A549 (cell line): Measurements from ENCODE around the gene TDRD9. TPM values are rescaled to one million over a fixed set of nuclear protein-coding genes. Genes with fewer than 3 reads are reported as not detected.

Experiments used
- ATAC-seq, 2 experiments: fragments of 200-7000 bp in 1 of 2; fragments of >200 bp in 1 of 2; cut with Nextera tagmentation in 1 of 2; cut with Tn5 transposase in 1 of 2; 3 replicates each; pipeline versions ENCODE4 v1.8.0 to v1.9.1; 2018 to 2020; ENCODE audit warnings: mild to moderate bottlenecking in 1 of 2, moderate library complexity in 1 of 2
- CTCF ChIA-PET: fragments of 300-600 bp; sonication (Branson Sonifier 250); formaldehyde crosslinking; extraction: SDS; loops from one replicate; lab custom pipeline; 2021; ENCODE audit warnings: antibody characterized with exemption, inconsistent platforms; lab: Yijun Ruan, JAX
- POLR2A ChIA-PET: fragments of 350-600 bp; formaldehyde crosslinking; extraction: SDS; loops from one replicate; lab custom pipeline; 2021; ENCODE audit warnings: antibody characterized with exemption, inconsistent platforms; lab: Yijun Ruan, JAX
- DNase-seq, 2 experiments: peaks; one replicate each; pipeline versions ENCODE4 v3.0.0 to v3.0.0-alpha.2; 2011 to 2016; ENCODE audit warnings: low read depth in 1 of 2, low spot score in 1 of 2
- FAIRE-seq: peaks from 2 replicates; lab custom pipeline; 2011; peaks lifted over from hg19 to GRCh38; lab: Jason Lieb, UNC
- H3K27ac ChIP-seq, 2 experiments: fragments of >200 bp; sonication (Bioruptor Twin); formaldehyde crosslinking; 3 replicates each; pipeline ENCODE4 v1.5.1; 2016 to 2017
- H3K4me1 ChIP-seq: fragments of >200 bp; sonication (Bioruptor Twin); formaldehyde crosslinking; 3 replicates; pipeline ENCODE4 v1.6.1; 2016
- H3K4me2 ChIP-seq: fragments of >200 bp; sonication (Bioruptor Twin); formaldehyde crosslinking; 3 replicates; pipeline ENCODE4 v1.6.1; 2016
- H3K4me3 ChIP-seq: fragments of >200 bp; sonication (Bioruptor Twin); formaldehyde crosslinking; 3 replicates; pipeline ENCODE4 v1.5.1; 2016
- H3K9me3 ChIP-seq: fragments of >200 bp; sonication (Bioruptor Twin); formaldehyde crosslinking; 3 replicates; pipeline ENCODE4 v1.6.1; 2016
- CBX8 ChIP-seq: fragments of 200-600 bp; sonication (generic); IDR thresholded peaks from 2 replicates; pipeline ENCODE4 v1.6.1; 2016
- CEBPB ChIP-seq, 2 experiments: fragments of >200 bp in 1 of 2; sonication (Bioruptor Twin) in 1 of 2; formaldehyde crosslinking in 1 of 2; IDR thresholded peaks; 2 replicates each; pipeline ENCODE4 v1.6.1; 2012 to 2016
- CHD2 ChIP-seq: fragments of 150-350 bp; IDR thresholded peaks from 2 replicates; pipeline ENCODE4 v1.6.1; 2014; ENCODE audit warnings: low read length; ENCODE audit not compliant: partially characterized antibody
- E2F6 ChIP-seq: IDR thresholded peaks from 2 replicates; pipeline ENCODE4 v1.6.1; 2012; ENCODE audit warnings: low read depth, borderline replicate concordance
- EHF ChIP-seq: fragments of 250-450 bp; sonication (Bioruptor Pico); IDR thresholded peaks from 2 replicates; pipeline ENCODE4 v1.5.0; 2020; ENCODE audit warnings: mild to moderate bottlenecking
- FOSB ChIP-seq: fragments of 250-450 bp; sonication (Bioruptor Pico); IDR thresholded peaks from 2 replicates; pipeline ENCODE4 v1.5.0; 2020; ENCODE audit warnings: mild to moderate bottlenecking, moderate library complexity
- GATA3 ChIP-seq: IDR thresholded peaks from 2 replicates; pipeline ENCODE4 v1.6.1; 2012; ENCODE audit warnings: borderline replicate concordance
- HDAC2 ChIP-seq: fragments of 200-600 bp; sonication (generic); IDR thresholded peaks from 2 replicates; pipeline ENCODE4 v1.6.1; 2016
- JUN ChIP-seq, 2 experiments: fragments of >200 bp; sonication (Bioruptor Twin); formaldehyde crosslinking; IDR thresholded peaks; 2 replicates in 1 of 2; 3 replicates in 1 of 2; pipeline ENCODE4 v1.6.1; 2016 to 2017
- JUNB ChIP-seq: fragments of >200 bp; sonication (Bioruptor Twin); formaldehyde crosslinking; IDR thresholded peaks from 2 replicates; pipeline ENCODE4 v1.6.1; 2016
- MAZ ChIP-seq: fragments of 150-350 bp; IDR thresholded peaks from 2 replicates; pipeline ENCODE4 v1.6.1; 2014; ENCODE audit warnings: antibody characterized with exemption, low read depth, low read length, borderline replicate concordance
- PHF8 ChIP-seq: fragments of 200-600 bp; sonication (generic); IDR thresholded peaks from 2 replicates; pipeline ENCODE4 v1.6.1; 2016; ENCODE audit warnings: low read depth, mild to moderate bottlenecking, antibody characterized with exemption, moderate library complexity, borderline replicate concordance
- POLR2AphosphoS2 ChIP-seq: conservative IDR thresholded peaks from 2 replicates; pipeline ENCODE4 v1.6.1; 2012; ENCODE audit warnings: low read length, improper control_type of control experiment, inconsistent platforms
- SMC3 ChIP-seq: fragments of >200 bp; sonication (Bioruptor Twin); formaldehyde crosslinking; IDR thresholded peaks from 3 replicates; pipeline ENCODE4 v1.6.1; 2018; ENCODE audit warnings: inconsistent platforms
- USF2 ChIP-seq: fragments of 450-650 bp; IDR thresholded peaks from 2 replicates; pipeline ENCODE4 v1.6.1; 2014; ENCODE audit warnings: antibody characterized with exemption
- ZSCAN20 ChIP-seq: fragments of 250-450 bp; sonication (Bioruptor Pico); IDR thresholded peaks from 2 replicates; pipeline ENCODE4 v1.8.0; 2022; ENCODE audit warnings: mild to moderate bottlenecking, moderate library complexity
- WGBS: methylation state at CpG from one replicate; pipeline ENCODE4 v1.1.6; 2017; ENCODE audit errors: missing lambda C conversion rate; 5-methylcytosine and 5-hydroxymethylcytosine counted together
- polyA plus RNA-seq, 4 experiments: library from polyadenylated mRNA; depleted of rRNA in 3 of 4; stranded (reverse); fragments of >200 nt; fragmentation: RNase III in 1 of 4; extraction: RNeasy Plus Mini Kit Qiagen cat#74134 plus additional on column Dnase treatment in 1 of 4; gene quantifications; 2 replicates in 3 of 4; 3 replicates in 1 of 4; pipeline ENCODE4 v1.2.3, GENCODE V29; 2011 to 2017
- TF ChIP-seq, protein P1 (sequence below): fragments of >200 bp; sonication (Bioruptor Twin); formaldehyde crosslinking; IDR thresholded peaks from 3 replicates; pipeline ENCODE4 v1.6.1; 2016
- TF ChIP-seq, protein P2 (sequence below): fragments of 150-350 bp; IDR thresholded peaks from 2 replicates; pipeline ENCODE4 v1.6.1; 2014; ENCODE audit warnings: low read depth, mild to moderate bottlenecking, low read length
- TF ChIP-seq, protein P3 (sequence below): fragments of >200 bp; sonication (Bioruptor Twin); formaldehyde crosslinking; IDR thresholded peaks from 3 replicates; pipeline ENCODE4 v1.5.1; 2016

Gene TDRD9
- polyA plus RNA-seq, 2 of the 4 experiments (the other 2 are of a cell fraction), result 0.04 TPM; not detected in 1

DNA sequence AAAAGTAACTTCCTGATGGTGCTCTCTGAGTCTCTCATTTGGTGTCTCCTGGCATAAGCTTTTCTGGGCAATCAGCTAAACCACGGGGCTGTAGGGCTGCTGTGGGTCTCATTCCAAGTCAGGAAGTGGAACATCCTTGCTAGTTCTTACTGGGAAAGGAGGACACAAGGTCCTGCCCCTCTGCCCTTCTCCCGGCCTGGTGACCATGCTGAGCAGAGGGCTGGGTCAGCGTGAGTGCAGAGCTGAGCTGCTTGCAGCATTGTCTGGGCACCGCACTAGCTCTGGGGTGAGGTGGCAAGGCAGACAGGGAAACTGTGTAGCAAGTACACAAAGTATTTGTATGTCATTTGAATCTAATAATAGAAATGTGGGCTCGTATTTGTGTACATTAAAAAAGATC is 112.3 kb downstream of the TDRD9 start:
- ATAC-seq, result no peak
- TF ChIP-seq E2F6 (no peak), JUNB (no peak), JUN (IDR thresholded peaks at IDR 0.05) (no peak), FOSB (CRISPR knock-in tag) (no peak), PHF8 (no peak), MAZ (no peak), CHD2 (no peak), ZSCAN20 (CRISPR knock-in tag) (no peak), HDAC2 (no peak), EHF (no peak), SMC3 (no peak)
- TF ChIP-seq, protein P1, sequence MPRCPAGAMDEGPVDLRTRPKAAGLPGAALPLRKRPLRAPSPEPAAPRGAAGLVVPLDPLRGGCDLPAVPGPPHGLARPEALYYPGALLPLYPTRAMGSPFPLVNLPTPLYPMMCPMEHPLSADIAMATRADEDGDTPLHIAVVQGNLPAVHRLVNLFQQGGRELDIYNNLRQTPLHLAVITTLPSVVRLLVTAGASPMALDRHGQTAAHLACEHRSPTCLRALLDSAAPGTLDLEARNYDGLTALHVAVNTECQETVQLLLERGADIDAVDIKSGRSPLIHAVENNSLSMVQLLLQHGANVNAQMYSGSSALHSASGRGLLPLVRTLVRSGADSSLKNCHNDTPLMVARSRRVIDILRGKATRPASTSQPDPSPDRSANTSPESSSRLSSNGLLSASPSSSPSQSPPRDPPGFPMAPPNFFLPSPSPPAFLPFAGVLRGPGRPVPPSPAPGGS, result no peak
- CTCF ChIA-PET, result interaction anchor here (1.0 to 1.2 kb wide), 2 partner anchors 36 to 54 kb away, joined by 3 to 5 read pairs; no protein-coding TSS in a partner anchor
- 27% methylated on average over 5 of the region's 5 CpGs for WGBS
- Histone ChIP-seq H3K4me1 (no peaks in the 10 kb centered on the region), H3K27ac (no peak overlapping the region), H3K4me2 (no peak overlapping the region), H3K4me3 (no peak overlapping the region), H3K9me3 (no peaks in the 10 kb centered on the region)
- POLR2A ChIA-PET, result no interaction called here
- DNase-seq, result no peak
- no peak for FAIRE-seq

DNA sequence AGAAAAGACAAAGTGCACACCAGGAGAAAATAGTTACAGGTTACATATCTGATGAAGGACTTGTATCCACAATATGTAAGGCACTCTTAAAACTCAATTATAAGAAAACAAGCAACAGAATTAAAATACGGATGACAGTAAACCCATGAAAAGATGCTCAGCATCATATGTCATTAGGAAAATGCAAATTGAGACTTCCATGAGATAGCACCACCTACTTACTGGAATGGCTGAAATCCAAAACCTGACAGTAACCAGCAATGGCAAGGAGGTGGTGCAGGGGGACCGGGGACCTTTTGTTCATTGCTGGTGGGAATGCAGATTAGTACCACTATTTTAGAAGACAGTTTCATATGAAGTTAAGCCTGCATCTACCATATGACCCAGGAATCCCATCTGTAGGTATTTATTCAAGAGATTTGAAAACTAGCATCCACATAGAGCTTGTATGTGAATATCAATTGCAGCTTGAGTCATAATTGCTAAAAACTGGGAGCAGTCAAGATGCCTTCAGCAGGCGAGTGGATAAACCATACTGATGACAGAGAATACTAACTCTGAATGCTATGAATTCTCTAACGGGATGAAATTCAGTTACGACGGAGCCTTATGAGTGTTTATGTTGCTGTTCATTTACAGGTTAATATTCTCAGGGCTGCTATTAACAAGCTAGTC is 113.3 kb downstream of the TDRD9 start:
- FAIRE-seq (no peak), ATAC-seq (no peak), DNase-seq (no peak)
- H3K27ac ChIP-seq, result no peak overlapping the region
- ChIA-PET CTCF (interaction anchor here (1.2 kb wide), 2 partner anchors 10 to 35 kb away, joined by 3 read pairs; no protein-coding TSS in a partner anchor), POLR2A (interaction anchor here (0.5 kb wide), 1 partner anchor 139 kb away, joined by 6 read pairs; no protein-coding TSS in a partner anchor)
- no peaks in the 10 kb centered on the region for H3K4me1 ChIP-seq
- no peak overlapping the region for H3K4me2 ChIP-seq
- no peaks in the 10 kb centered on the region for H3K9me3 ChIP-seq
- H3K4me3 ChIP-seq, result no peak overlapping the region
- TF ChIP-seq FOSB (CRISPR knock-in tag), result no peak
- TF ChIP-seq, protein P2, sequence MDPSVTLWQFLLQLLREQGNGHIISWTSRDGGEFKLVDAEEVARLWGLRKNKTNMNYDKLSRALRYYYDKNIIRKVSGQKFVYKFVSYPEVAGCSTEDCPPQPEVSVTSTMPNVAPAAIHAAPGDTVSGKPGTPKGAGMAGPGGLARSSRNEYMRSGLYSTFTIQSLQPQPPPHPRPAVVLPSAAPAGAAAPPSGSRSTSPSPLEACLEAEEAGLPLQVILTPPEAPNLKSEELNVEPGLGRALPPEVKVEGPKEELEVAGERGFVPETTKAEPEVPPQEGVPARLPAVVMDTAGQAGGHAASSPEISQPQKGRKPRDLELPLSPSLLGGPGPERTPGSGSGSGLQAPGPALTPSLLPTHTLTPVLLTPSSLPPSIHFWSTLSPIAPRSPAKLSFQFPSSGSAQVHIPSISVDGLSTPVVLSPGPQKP, result no peak
- TF ChIP-seq, protein P3, sequence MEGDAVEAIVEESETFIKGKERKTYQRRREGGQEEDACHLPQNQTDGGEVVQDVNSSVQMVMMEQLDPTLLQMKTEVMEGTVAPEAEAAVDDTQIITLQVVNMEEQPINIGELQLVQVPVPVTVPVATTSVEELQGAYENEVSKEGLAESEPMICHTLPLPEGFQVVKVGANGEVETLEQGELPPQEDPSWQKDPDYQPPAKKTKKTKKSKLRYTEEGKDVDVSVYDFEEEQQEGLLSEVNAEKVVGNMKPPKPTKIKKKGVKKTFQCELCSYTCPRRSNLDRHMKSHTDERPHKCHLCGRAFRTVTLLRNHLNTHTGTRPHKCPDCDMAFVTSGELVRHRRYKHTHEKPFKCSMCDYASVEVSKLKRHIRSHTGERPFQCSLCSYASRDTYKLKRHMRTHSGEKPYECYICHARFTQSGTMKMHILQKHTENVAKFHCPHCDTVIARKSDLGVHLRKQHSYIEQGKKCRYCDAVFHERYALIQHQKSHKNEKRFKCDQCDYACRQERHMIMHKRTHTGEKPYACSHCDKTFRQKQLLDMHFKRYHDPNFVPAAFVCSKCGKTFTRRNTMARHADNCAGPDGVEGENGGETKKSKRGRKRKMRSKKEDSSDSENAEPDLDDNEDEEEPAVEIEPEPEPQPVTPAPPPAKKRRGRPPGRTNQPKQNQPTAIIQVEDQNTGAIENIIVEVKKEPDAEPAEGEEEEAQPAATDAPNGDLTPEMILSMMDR, result no peak
- no peak for TF ChIP-seq HDAC2
- no peak for TF ChIP-seq JUNB
- TF ChIP-seq USF2, result no peak
- TF ChIP-seq POLR2AphosphoS2, result no peak
- no peak for TF ChIP-seq CBX8
- TF ChIP-seq GATA3, result no peak
- no peak for TF ChIP-seq CEBPB (IDR thresholded peaks at IDR 0.05)
- 58% methylated on average over 6 of the region's 6 CpGs for WGBS
